ENCODE measurements around the gene GPR15LG.

DNA sequence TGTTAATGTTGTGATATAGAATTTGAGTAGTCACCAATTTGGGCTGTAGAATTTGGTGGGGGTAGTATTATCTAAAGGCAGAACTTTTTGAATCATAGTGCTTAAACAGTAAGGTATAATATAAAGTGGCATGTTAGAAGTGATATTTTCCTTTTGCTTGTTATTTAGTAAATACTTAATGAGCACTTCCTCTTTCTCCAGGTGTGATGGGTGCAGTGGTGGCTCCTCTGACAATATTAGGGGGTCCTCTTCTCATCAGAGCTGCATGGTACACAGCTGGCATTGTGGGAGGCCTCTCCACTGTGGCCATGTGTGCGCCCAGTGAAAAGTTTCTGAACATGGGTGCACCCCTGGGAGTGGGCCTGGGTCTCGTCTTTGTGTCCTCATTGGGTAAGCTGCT is 23.7 kb upstream of the GPR15LG start:
- TF ChIP-seq EZH2 (optimal IDR thresholded peaks at IDR 0.05; ENCODE audit: low read depth, low read length) = no peak
- TF ChIP-seq, protein P1, sequence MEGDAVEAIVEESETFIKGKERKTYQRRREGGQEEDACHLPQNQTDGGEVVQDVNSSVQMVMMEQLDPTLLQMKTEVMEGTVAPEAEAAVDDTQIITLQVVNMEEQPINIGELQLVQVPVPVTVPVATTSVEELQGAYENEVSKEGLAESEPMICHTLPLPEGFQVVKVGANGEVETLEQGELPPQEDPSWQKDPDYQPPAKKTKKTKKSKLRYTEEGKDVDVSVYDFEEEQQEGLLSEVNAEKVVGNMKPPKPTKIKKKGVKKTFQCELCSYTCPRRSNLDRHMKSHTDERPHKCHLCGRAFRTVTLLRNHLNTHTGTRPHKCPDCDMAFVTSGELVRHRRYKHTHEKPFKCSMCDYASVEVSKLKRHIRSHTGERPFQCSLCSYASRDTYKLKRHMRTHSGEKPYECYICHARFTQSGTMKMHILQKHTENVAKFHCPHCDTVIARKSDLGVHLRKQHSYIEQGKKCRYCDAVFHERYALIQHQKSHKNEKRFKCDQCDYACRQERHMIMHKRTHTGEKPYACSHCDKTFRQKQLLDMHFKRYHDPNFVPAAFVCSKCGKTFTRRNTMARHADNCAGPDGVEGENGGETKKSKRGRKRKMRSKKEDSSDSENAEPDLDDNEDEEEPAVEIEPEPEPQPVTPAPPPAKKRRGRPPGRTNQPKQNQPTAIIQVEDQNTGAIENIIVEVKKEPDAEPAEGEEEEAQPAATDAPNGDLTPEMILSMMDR (IDR thresholded peaks at IDR 0.05; ENCODE audit: low read length) = no peak
